Esophagus (tissue), 2 donors: ENCODE measurements around the gene TTC21A. TPM values are rescaled to one million over a fixed set of nuclear protein-coding genes. Genes with fewer than 3 reads are reported as not detected.
A peak's percentile ranks its signal among the peaks of the same experiment; 100 is the strongest.

ENCODE experiments used
- H3K27ac ChIP-seq, 2 donors: one replicate each; pipeline ENCODE4 v1.5.1; 2013; ENCODE audit warnings: low read depth in 2 of 2, mild to moderate bottlenecking in 2 of 2, inconsistent platforms in 1 of 2, low read length in 1 of 2, moderate library complexity in 1 of 2
- H3K27me3 ChIP-seq, 2 donors: one replicate each; pipeline ENCODE4 v1.6.1; 2013; ENCODE audit warnings: low read length in 2 of 2, control low read depth in 1 of 2, mild to moderate bottlenecking in 1 of 2; ENCODE audit not compliant: insufficient read depth in 2 of 2, control insufficient read depth in 1 of 2
- H3K36me3 ChIP-seq, 2 donors: one replicate each; pipeline ENCODE4 v1.6.1; 2013; ENCODE audit warnings: low read length in 1 of 2; ENCODE audit not compliant: control insufficient read depth in 2 of 2, insufficient read depth in 2 of 2
- H3K4me1 ChIP-seq, 2 donors: one replicate each; pipeline ENCODE4 v1.6.1; 2013; ENCODE audit warnings: low read length in 1 of 2; ENCODE audit not compliant: control insufficient read depth in 2 of 2, insufficient read depth in 2 of 2
- H3K4me3 ChIP-seq, 2 donors: one replicate each; pipeline ENCODE4 v1.5.1; 2013; ENCODE audit warnings: low read length in 2 of 2, mild to moderate bottlenecking in 2 of 2, low read depth in 1 of 2, moderate library complexity in 1 of 2
- H3K9me3 ChIP-seq, 2 donors: one replicate each; pipeline ENCODE4 v1.6.1; 2013; ENCODE audit warnings: mild to moderate bottlenecking in 2 of 2, low read depth in 1 of 2, low read length in 1 of 2, moderate library complexity in 1 of 2; ENCODE audit not compliant: control insufficient read depth in 2 of 2, insufficient read depth in 1 of 2
- WGBS, 2 donors: extraction: QIAGEN DNeasy Blood & Tissue Kit; methylation state at CpG; one replicate each; pipeline ENCODE4 v1.1.7; 2013; 5-methylcytosine and 5-hydroxymethylcytosine counted together
- polyA plus RNA-seq, 2 donors: library from polyadenylated mRNA; stranded (reverse); fragments of 200-250 nt; gene quantifications; one replicate each; pipeline ENCODE4 v1.2.3, GENCODE V29; 2013
- donor health status: healthy with polysubstance abuse.
- donor health status: Bipolar disorder and iron deficiency.

Gene TTC21A
- polyA plus RNA-seq, 2 donors, result 1.8 to 5.6 TPM

DNA sequence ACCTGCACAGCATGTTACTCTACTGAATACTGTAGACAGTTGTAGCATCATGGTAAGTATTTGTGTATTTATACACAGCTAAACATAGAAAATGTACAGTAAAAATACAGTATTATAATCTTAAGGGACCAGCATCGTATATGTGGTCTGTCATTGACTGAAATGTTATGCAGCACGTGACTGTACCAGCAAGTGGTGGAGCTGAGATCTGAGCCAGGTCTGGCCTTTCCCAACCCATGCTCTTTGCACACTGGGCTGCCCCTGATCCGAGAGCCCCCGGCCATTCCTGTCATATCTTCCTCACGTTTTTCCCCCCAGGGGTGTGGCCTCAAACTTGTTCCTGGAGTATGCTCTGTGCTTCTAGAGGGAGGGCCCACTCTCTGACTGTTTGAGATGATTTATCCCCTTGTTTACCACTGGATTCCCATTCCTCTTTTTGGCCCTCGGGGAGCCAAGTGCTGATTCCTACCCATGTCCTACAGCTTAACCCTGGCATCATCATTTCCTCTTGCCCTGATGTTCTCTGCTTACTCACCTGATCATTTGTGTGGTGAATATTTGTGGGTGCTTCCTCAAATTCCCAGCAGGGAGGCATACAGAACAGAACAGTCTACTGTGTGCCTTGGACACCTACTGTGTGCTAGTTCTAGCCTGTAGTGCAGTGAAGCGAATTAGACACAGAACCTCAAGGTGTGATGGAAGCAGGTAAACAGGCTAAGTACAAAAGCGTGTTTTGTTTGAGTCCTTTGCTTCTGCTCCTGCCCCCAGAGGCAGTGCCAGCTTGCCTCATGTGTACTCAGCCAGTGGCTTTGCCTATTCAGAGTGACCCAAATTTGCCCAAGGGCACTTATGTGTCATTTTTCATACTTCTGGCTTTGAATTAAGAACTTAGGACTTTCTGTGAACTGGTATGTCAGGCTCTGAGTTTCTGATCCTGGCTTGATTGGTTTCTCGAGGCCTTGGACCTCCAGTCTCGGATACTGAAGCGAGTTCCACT is 24.9 kb downstream of the TTC21A start:
- Histone ChIP-seq H3K4me1 (peaks cover 0 to 14% of the 10 kb centered on the region in 2 donors), H3K9me3 (no peaks in the 10 kb centered on the region), H3K27ac (peak overlapping the region; percentile 12 to 26), H3K36me3 (peaks cover 0 to 6% of the 10 kb centered on the region in 2 donors), H3K4me3 (no peak overlapping the region), H3K27me3 (no peaks in the 10 kb centered on the region)
- WGBS, 2 donors, result 68 to 72% methylated on average over 11 of the region's 11 CpGs

DNA sequence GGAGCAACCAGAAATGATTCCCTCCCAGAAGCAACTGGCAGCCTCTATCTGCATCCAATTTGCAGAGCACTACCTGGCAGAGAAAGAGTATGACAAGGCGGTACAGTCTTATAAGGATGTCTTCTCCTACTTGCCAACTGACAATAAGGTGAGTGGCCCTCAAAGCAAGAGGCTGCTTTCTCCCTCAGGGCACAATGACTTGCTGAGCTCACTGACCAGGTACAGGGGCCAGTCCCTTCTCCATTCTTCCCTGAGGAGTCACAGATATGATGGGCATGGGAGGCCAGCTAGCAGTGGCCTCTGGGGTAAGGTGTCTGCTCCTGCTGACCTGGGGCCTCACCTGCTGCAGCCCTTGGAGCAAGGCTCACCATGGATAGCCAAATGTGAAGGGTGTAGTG is 25.6 kb downstream of the TTC21A start:
- 77 to 88% methylated on average over 1 of the region's 1 CpG for WGBS, 2 donors
- H3K9me3 ChIP-seq, result no peaks in the 10 kb centered on the region
- H3K27ac ChIP-seq, result peak overlapping the region; percentile 12 to 26
- H3K4me1 ChIP-seq, result peaks cover 0 to 14% of the 10 kb centered on the region in 2 donors
- no peaks in the 10 kb centered on the region for H3K27me3 ChIP-seq
- no peak overlapping the region for H3K4me3 ChIP-seq
- peaks cover 0 to 11% of the 10 kb centered on the region in 2 donors for H3K36me3 ChIP-seq

DNA sequence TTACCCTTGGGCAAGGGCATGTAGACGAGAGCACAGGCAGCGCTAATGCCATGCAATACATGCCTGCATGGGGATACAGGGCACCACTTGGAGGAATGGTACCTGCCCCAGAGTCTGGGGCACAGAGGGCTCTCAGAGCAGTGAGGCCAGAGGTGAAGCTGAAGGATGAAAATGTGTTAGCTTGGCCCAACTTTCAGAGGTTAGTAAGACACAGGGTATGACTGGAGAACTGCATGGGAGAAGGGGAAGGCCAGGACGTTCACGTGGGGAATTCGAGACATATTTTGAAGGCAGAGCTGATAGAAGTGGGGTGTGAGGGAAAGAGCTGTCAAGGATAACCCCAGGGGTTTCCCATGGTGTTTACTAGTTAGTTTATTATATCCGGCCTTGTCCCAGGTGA is 26.3 kb downstream of the TTC21A start:
- no peak overlapping the region for H3K27ac ChIP-seq
- H3K27me3 ChIP-seq, result no peaks in the 10 kb centered on the region
- no peaks in the 10 kb centered on the region for H3K9me3 ChIP-seq
- 74 to 75% methylated on average over 6 of the region's 6 CpGs for WGBS, 2 donors
- peaks cover 0 to 13% of the 10 kb centered on the region in 2 donors for H3K36me3 ChIP-seq
- no peak overlapping the region for H3K4me3 ChIP-seq
- peaks cover 0 to 14% of the 10 kb centered on the region in 2 donors for H3K4me1 ChIP-seq

DNA sequence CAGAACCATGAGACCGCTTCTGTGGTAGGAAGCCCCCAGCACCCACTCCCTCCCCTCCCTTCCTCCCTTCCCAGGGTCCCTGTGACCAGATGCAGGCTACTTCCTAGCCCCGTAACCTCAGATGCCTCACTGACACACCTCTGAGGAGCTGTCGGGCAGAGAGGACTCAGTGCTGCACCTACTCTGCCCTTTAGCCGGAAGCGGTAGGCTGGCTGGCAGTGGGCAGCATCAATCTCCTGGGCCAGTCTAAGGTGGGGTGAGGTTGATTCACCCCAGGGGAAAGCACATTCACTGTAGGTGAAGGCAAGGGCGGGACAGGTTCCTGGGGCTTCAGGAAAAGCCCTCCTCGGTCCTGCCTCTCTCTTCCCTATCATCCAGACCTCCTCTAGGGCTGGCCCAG is 26.8 kb downstream of the TTC21A start:
- WGBS, 2 donors, result 78 to 81% methylated on average over 6 to 7 of the region's 7 CpGs
- H3K36me3 ChIP-seq, result peaks cover 0 to 10% of the 10 kb centered on the region in 2 donors
- H3K9me3 ChIP-seq, result no peaks in the 10 kb centered on the region
- no peak overlapping the region for H3K27ac ChIP-seq
- H3K4me3 ChIP-seq, result no peak overlapping the region
- peaks cover 0 to 14% of the 10 kb centered on the region in 2 donors for H3K4me1 ChIP-seq
- H3K27me3 ChIP-seq, result no peaks in the 10 kb centered on the region

DNA sequence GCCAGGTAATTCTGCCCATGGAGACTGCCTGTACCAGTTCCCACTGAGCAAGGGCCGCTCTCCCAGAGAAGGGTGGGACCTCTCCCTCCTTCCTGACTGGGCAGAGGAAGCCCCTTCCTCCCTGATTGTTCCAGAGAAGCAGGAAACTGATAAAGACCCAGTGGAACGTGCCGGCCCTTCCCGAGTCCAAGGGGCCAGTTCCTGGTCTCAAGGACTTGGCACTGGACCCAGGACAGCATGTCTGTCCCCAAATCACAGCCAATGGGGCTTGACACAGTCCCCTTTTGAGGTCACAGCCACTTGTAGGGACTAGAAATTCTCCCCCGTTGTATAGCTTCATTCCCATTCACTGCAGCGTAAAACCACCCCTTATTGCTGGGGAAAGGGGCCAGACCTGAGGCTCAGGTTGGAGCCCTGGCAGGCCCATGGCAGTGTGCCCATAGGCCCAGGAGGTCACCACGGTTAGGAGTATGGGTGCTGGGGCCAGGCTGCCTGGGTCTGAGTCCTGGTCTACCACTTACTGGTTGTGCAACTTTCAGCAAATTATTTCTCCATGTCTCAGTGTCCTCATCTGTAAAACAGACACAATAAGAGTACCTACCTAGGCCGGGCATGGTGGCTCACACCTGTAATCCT is 27.8 kb downstream of the TTC21A start:
- H3K27ac ChIP-seq, result no peak overlapping the region
- 77 to 81% methylated on average over 8 of the region's 8 CpGs for WGBS, 2 donors
- H3K4me3 ChIP-seq, result no peak overlapping the region
- no peaks in the 10 kb centered on the region for H3K9me3 ChIP-seq
- H3K27me3 ChIP-seq, result no peaks in the 10 kb centered on the region
- peaks cover 0 to 10% of the 10 kb centered on the region in 2 donors for H3K36me3 ChIP-seq
- H3K4me1 ChIP-seq, result peaks cover under 1 to 11% of the 10 kb centered on the region in 2 donors

DNA sequence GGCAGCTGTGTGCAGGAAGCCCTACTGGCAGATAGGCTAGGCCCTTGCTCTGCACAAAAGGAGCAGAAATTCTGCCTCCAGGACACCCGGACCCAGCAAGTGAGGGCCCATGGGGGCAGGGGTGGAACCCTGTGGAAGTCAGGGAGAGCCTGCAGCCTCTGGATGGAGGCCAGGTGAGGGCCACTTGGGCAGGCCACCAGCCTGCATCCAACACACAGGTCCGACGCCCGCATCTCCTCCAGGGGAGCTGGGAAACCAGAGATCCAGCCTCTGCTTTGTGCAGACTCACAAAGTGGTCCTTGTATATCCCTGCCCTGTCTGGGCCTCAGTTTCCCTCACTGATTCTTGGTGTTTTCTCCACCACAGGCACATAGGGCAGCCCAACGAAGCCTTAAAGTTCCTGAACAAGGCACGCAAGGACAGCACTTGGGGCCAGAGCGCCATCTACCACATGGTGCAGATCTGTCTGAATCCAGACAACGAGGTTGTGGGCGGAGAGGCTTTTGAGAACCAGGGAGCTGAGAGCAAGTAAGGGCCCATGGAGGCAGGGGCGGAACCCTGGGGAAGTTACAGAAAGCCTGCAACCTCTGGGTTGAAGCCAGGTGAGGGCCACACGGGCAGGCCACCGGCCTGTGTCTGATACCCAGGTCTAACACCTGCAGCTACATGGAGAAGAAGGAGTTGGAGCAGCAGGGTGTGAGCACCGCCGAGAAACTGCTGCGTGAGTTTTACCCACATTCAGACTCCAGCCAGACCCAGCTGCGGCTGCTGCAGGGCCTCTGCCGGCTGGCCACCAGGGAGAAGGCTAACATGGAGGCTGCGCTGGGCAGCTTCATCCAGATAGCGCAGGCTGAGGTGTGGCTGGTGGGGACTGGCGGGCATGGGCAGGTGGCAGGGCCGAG is 29.3 kb downstream of the TTC21A start:
- Histone ChIP-seq H3K27ac (no peak overlapping the region), H3K36me3 (peaks cover 0 to 11% of the 10 kb centered on the region in 2 donors), H3K4me1 (peaks cover 3 to 17% of the 10 kb centered on the region in 2 donors), H3K27me3 (no peaks in the 10 kb centered on the region), H3K4me3 (no peak overlapping the region), H3K9me3 (no peaks in the 10 kb centered on the region)
- 90 to 92% methylated on average over 21 of the region's 21 CpGs for WGBS, 2 donors

DNA sequence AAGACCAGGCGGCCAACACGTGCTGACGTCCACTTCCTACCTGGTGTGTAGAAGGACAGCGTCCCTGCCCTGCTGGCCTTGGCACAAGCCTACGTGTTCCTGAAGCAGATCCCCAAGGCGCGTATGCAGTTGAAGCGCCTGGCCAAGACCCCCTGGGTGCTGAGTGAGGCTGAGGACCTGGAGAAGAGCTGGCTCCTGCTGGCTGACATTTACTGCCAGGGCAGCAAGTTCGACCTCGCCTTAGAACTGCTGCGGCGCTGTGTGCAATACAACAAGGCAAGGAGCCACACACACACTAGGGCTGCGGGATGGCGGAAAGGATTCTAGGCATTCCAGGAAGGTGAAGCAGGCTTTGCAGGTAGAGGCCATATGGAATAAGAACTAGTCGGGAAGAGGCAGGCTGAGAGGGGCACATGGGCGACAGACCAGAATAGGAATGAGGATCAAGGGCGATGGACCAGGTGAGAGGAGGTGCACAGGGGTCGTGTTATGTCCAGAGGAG is 30.0 kb downstream of the TTC21A start:
- H3K4me1 ChIP-seq, result peaks cover 8 to 22% of the 10 kb centered on the region in 2 donors
- WGBS, 2 donors, result 92 to 95% methylated on average over 18 of the region's 18 CpGs
- H3K27ac ChIP-seq, result no peak overlapping the region
- peaks cover 4 to 14% of the 10 kb centered on the region in 2 donors for H3K36me3 ChIP-seq
- no peaks in the 10 kb centered on the region for H3K27me3 ChIP-seq
- no peak overlapping the region for H3K4me3 ChIP-seq
- H3K9me3 ChIP-seq, result no peaks in the 10 kb centered on the region

DNA sequence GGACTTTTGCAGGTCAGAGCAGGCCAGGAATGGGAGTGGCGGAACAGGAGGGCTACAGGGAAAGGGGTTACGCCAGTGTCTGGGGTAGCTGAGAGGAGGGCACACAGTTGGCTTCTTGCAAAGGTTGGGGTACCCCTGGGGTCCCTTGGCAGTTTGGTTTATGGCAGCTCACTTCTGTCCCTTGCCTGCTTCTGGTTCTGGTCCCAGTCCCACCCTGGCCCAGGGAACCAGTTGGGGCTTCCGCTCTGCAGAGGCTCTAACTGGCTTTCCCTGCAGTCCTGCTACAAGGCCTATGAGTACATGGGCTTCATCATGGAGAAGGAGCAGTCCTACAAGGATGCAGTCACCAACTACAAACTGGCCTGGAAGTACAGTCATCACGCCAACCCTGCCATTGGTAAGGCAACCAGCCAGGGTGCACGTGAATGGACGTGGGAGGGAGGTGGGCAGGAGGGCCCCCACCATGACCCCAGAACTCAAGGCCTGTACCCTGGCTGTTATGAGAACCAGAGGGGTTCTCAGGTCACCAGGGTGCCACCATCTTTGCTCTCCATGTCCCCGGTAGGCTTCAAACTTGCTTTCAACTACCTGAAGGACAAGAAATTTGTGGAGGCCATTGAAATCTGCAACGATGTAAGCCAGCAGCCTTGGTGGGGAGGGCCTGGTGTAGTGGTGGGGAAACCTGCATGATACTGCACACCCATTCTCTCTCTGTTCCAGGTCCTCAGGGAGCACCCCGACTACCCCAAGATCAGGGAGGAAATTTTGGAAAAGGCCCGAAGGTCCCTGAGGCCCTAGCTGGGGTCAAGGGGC is 30.7 kb downstream of the TTC21A start:
- peaks cover 8 to 24% of the 10 kb centered on the region in 2 donors for H3K4me1 ChIP-seq
- peaks cover 7 to 21% of the 10 kb centered on the region in 2 donors for H3K36me3 ChIP-seq
- no peak overlapping the region for H3K4me3 ChIP-seq
- WGBS, 2 donors, result 91 to 94% methylated on average over 10 of the region's 10 CpGs
- H3K9me3 ChIP-seq, result no peaks in the 10 kb centered on the region
- H3K27ac ChIP-seq, result no peak overlapping the region
- H3K27me3 ChIP-seq, result no peaks in the 10 kb centered on the region
